HEK293T (cell line): ENCODE measurements around the gene PRSS53.

Experiments used
- ARNT ChIP-seq: fragments of 450-650 bp; IDR thresholded peaks from 2 replicates; pipeline ENCODE4 v1.6.1; 2017; ENCODE audit warnings: mild to moderate bottlenecking
- BHLHE40 ChIP-seq: fragments of 450-650 bp; IDR thresholded peaks from 2 replicates; pipeline ENCODE4 v1.6.1; 2016; ENCODE audit warnings: mild to moderate bottlenecking, moderate library complexity, borderline replicate concordance
- ELF4 ChIP-seq: fragments of 450-650 bp; IDR thresholded peaks from 2 replicates; pipeline ENCODE4 v1.6.1; 2017; ENCODE audit warnings: antibody characterized with exemption
- FOXA1 ChIP-seq: fragments of 450-650 bp; IDR thresholded peaks from 2 replicates; pipeline ENCODE4 v1.6.1; 2016; ENCODE audit warnings: mild to moderate bottlenecking
- FOXK2 ChIP-seq: fragments of 450-650 bp; IDR thresholded peaks from 2 replicates; pipeline ENCODE4 v1.6.1; 2016; ENCODE audit warnings: mild to moderate bottlenecking
- FOXM1 ChIP-seq: fragments of 450-650 bp; IDR thresholded peaks from 2 replicates; pipeline ENCODE4 v1.6.1; 2017; ENCODE audit warnings: mild to moderate bottlenecking, borderline replicate concordance
- HDGF ChIP-seq: fragments of 450-650 bp; IDR thresholded peaks from 2 replicates; pipeline ENCODE4 v1.6.1; 2017; ENCODE audit warnings: antibody characterized with exemption, borderline replicate concordance
- L3MBTL2 ChIP-seq: fragments of 450-650 bp; conservative IDR thresholded peaks from 2 replicates; pipeline ENCODE4 v1.6.1; 2016; ENCODE audit warnings: mild to moderate bottlenecking
- PKNOX1 ChIP-seq: fragments of 450-650 bp; IDR thresholded peaks from 2 replicates; pipeline ENCODE4 v1.6.1; 2016
- SP1 ChIP-seq: fragments of 450-650 bp; IDR thresholded peaks from 2 replicates; pipeline ENCODE4 v1.6.1; 2017
- SUZ12 ChIP-seq: fragments of 450-650 bp; IDR thresholded peaks from 2 replicates; pipeline ENCODE4 v1.6.1; 2016; ENCODE audit warnings: mild to moderate bottlenecking
- ZNF384 ChIP-seq: fragments of 450-650 bp; IDR thresholded peaks from 2 replicates; pipeline ENCODE4 v1.6.1; 2016

- no peak for TF ChIP-seq PKNOX1
- no peak for TF ChIP-seq SP1
- peak; percentile 58 for TF ChIP-seq L3MBTL2
- TF ChIP-seq ARNT = no peak
- TF ChIP-seq FOXK2 = no peak
- no peak for TF ChIP-seq SUZ12
- TF ChIP-seq BHLHE40 = no peak
- no peak for TF ChIP-seq ELF4
- no peak for TF ChIP-seq HDGF
- TF ChIP-seq ZNF384 = peak; percentile 84
- no peak for TF ChIP-seq FOXM1
- no peak for TF ChIP-seq FOXA1
Observed at GRCh38 chr16:31105677-31106213, 17.0 kb upstream of the PRSS53 start.
